Activated CD4-positive, alpha-beta memory T cell treated with anti-CD3 and anti-CD28 coated beads, Interleukin-2, amount 10 ng/mL, durations not matched to agents 7 days and 5 days (primary cell): ENCODE results near the gene POTEM. TPM values are rescaled to one million over a fixed set of nuclear protein-coding genes. Genes with fewer than 3 reads are reported as not detected.
"Not testable (repeated sequence)": the region's sequence is repeated elsewhere in the genome, so short reads cannot be mapped to it uniquely, and the experiment has no call there.

Experiments
- CTCF ChIA-PET: fragments of 350-600 bp; sonication (Branson Sonifier 250); formaldehyde crosslinking; loops from one replicate; lab custom pipeline; 2021; ENCODE audit warnings: antibody characterized with exemption, inconsistent platforms; lab: Charles Lee
- POLR2A ChIA-PET: fragments of 350-600 bp; sonication (Branson Sonifier 250); formaldehyde crosslinking; loops from one replicate; lab custom pipeline; 2021; ENCODE audit warnings: antibody characterized with exemption; lab: Charles Lee
- DNase-seq: peaks from one replicate; pipeline ENCODE4 v3.0.0-alpha.2; 2020
- H3K27ac Mint-ChIP-seq: one replicate; pipeline ENCODE4 v1.8.0; 2021; ENCODE audit warnings: mild to moderate bottlenecking, mixed read lengths
- H3K27me3 Mint-ChIP-seq: one replicate; pipeline ENCODE4 v1.8.0; 2021; ENCODE audit warnings: mixed read lengths
- H3K36me3 Mint-ChIP-seq: one replicate; pipeline ENCODE4 v1.8.0; 2021; ENCODE audit warnings: low read depth, mixed read lengths
- H3K4me1 Mint-ChIP-seq: one replicate; pipeline ENCODE4 v1.8.0; 2021; ENCODE audit warnings: mixed read lengths
- H3K4me3 Mint-ChIP-seq: one replicate; pipeline ENCODE4 v1.8.0; 2021; ENCODE audit warnings: mild to moderate bottlenecking, mixed read lengths
- H3K9me3 Mint-ChIP-seq: one replicate; pipeline ENCODE4 v1.8.0; 2021; ENCODE audit warnings: mixed read lengths
- total RNA-seq, 2 experiments: library from RNA; stranded (reverse); gene quantifications; one replicate each; pipeline ENCODE4 v1.2.3, GENCODE V29; 2021

The POTEM gene
- total RNA-seq, 2 experiments from 2014 or later, result not detected

DNA sequence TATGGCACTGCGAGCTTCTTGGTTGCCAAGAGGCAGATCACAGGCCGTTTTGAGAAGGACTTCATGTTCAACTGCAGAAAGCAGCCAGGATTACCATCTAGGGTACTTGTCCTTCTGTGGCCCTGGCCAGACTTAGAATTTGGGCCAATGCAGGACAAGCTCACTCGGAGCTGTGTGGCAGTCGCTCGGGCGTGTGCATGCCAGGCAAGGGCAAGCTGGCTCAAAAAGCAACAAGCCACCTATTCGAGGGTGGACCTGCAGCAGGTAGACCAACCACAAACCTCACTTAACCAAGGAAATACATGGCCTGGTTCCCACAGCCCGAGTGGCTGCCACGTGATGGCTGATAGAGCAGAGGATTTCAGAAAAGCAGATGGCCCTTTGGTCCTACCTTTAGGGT is 39.3 kb downstream of the POTEM start:
- POLR2A ChIA-PET, CTCF ChIA-PET, H3K27me3 Mint-ChIP-seq, H3K9me3 Mint-ChIP-seq, H3K36me3 Mint-ChIP-seq, DNase-seq, H3K27ac Mint-ChIP-seq, H3K4me3 Mint-ChIP-seq, H3K4me1 Mint-ChIP-seq: not testable (repeated sequence)

DNA sequence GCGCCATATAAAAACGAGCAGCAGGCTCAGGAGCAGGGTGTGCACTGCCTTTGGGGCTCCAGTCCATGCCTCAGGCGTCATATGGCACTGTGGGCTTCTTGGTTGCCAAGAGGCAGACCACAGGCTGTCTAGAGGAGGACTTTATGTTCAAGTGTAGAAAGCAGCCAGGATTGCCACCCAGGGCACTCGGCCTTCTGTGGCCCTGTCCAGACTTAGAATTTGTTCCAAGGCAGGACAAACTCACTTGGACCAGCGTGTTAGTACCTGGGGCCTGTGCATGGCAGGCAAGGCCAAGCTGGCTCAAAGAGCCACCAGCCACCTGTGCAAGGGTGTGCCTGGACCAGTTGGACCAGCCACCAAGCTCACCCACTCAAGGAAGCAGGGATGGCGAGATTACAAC is 40.4 kb downstream of the POTEM start:
- H3K4me3 Mint-ChIP-seq, H3K36me3 Mint-ChIP-seq, H3K4me1 Mint-ChIP-seq, H3K9me3 Mint-ChIP-seq, DNase-seq, CTCF ChIA-PET, H3K27ac Mint-ChIP-seq, POLR2A ChIA-PET, H3K27me3 Mint-ChIP-seq: not testable (repeated sequence)

DNA sequence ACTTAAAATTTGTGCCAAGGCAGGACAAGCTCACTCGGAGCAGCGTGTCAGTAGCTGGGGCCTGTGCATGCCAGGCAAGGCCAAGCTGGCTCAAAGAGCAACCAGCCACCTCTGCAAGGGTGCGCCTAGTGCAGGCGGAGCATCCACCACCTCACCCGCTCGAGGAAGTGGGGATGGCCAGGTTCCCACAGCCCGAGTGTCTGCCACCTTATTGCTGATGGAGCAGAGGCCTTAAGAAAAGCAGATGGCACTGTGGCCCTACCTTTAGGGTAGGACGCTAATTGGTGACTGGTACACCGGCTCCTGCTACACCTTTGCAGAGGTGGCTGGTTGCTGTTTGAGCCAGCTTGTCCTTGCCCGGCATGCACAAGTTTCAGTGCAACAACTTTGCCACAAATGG is 43.8 kb downstream of the POTEM start:
- H3K27ac Mint-ChIP-seq, H3K9me3 Mint-ChIP-seq, H3K27me3 Mint-ChIP-seq, H3K4me1 Mint-ChIP-seq, H3K4me3 Mint-ChIP-seq, CTCF ChIA-PET, DNase-seq, H3K36me3 Mint-ChIP-seq, POLR2A ChIA-PET: not testable (repeated sequence)

DNA sequence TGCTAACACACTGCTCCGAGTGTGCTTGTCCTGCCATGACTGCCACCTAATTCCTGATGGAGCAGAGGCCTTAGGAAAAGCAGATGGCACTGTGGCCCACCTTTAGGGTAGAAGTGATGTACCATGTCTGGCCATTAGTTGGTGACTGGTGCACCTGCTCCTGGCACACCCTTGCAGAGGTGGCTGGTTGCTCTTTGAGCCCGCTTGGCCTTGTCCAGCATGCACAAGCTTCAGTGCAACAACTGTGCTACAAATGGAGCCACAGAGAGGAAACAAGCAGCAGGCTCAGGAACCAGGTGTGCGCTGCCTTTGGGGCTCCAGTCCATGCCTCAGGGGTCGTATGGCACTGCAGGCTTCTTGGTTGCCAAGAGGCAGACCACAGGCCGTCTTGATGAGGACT is 44.5 kb downstream of the POTEM start:
- H3K27ac Mint-ChIP-seq, DNase-seq, H3K4me1 Mint-ChIP-seq, H3K36me3 Mint-ChIP-seq, CTCF ChIA-PET, POLR2A ChIA-PET, H3K27me3 Mint-ChIP-seq, H3K9me3 Mint-ChIP-seq, H3K4me3 Mint-ChIP-seq: not testable (repeated sequence)

DNA sequence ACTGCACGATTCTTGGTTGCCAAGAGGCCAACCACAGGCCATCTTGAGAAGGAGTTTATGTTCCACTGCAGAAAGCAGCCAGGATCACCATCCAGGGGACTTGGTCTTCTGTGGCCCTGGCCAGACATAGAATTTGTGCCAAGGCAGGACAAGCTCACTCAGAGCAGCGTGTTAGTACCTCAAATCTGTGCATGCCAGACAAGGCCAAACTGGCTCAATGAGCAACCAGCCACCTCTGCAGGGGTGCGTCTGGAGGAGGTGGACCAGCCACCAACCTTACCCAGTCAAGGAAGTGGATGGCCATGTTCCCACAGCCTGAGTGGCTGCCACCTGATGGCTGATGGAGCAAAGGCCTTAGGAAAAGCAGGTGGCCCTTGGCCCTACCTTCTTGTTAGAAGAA is 48.0 kb downstream of the POTEM start:
- CTCF ChIA-PET, H3K36me3 Mint-ChIP-seq, H3K4me3 Mint-ChIP-seq, H3K9me3 Mint-ChIP-seq, POLR2A ChIA-PET, H3K27ac Mint-ChIP-seq, H3K27me3 Mint-ChIP-seq, H3K4me1 Mint-ChIP-seq, DNase-seq: not testable (repeated sequence)

DNA sequence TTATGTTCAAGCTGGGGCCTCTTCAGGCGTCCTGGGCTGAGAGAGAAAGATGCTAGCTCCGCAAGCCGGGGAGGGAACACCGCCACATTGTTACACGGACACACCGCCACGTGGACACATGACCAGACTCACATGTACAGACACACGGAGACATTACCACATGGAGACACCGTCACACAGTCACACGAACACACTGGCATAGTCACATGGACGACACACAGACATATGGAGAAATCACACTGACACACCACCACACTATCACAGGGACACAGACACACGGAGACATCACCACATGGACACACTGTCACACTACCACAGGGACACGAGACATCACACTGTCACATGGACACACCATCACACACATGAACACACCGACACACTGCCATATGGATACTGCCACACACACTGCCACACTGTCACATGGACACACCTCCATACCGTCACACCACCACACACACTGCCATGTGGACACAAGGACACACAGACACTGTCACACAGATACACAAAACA is 57.9 kb downstream of the POTEM start:
- H3K4me3 Mint-ChIP-seq, H3K9me3 Mint-ChIP-seq, H3K27ac Mint-ChIP-seq, H3K36me3 Mint-ChIP-seq, POLR2A ChIA-PET, DNase-seq, H3K4me1 Mint-ChIP-seq, CTCF ChIA-PET, H3K27me3 Mint-ChIP-seq: not testable (repeated sequence)

DNA sequence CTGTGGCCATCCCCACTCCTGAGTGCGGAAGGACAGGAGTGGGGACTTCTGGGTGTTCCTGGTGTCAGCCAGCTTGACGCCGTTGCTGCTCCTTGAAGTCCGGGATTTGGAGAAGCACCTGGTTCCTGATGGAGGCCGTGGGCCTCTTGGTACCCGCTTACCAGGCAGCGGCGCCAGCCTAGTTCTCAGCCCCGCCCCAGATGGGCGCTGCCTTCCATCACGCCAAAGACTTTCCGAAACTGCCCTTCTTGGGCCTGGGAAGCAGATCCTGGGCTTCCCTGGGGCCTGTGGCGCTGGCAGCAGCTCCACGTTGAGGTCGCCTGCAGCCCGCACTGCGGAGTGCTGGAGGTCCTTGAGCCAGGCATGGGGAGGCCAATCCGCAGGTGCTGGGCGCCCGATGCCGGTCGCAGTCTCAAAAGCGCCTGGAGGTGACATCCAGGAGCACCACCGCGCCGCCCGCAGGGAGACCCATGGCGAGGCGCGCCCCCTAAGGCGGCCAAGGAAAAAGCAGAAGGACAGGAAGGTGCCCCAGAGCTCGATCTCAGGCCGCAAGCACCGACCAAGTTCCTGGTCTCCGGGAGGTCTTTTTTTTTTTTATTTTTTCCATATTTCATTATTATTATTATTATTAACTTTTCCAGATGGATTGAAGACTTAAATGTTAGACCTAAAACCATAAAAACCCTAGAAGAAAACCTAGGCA is 59.6 kb downstream of the POTEM start:
- not testable (repeated sequence) for H3K27ac Mint-ChIP-seq, H3K9me3 Mint-ChIP-seq

DNA sequence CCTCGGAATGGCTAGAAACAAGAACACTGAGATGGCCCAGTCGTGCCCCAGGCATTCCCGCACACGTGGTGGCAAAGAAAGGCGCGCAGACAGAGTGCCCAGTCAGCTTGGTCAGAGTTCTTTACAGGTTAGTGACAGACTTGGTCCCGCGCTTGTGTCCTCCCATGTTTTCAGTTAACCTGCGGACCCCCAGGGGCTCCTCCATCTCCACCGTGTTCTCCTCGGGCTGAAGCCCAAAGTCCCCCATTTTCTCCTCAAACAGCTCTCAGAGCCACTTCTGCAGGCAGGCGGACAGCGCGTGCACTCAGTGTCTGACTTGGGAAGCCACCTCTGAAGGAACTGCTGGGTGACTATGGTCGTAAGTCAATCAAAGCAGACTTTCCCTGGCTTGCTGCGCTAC is 60.7 kb downstream of the POTEM start:
- H3K27me3 Mint-ChIP-seq, POLR2A ChIA-PET, DNase-seq, H3K4me1 Mint-ChIP-seq, H3K36me3 Mint-ChIP-seq, H3K27ac Mint-ChIP-seq, CTCF ChIA-PET, H3K9me3 Mint-ChIP-seq, H3K4me3 Mint-ChIP-seq: not testable (repeated sequence)

More for the DNA sequence above, 59.6 kb downstream of the POTEM start:
- DNase-seq, H3K36me3 Mint-ChIP-seq, H3K4me1 Mint-ChIP-seq, POLR2A ChIA-PET, CTCF ChIA-PET, H3K27me3 Mint-ChIP-seq, H3K4me3 Mint-ChIP-seq: not testable (repeated sequence)

DNA sequence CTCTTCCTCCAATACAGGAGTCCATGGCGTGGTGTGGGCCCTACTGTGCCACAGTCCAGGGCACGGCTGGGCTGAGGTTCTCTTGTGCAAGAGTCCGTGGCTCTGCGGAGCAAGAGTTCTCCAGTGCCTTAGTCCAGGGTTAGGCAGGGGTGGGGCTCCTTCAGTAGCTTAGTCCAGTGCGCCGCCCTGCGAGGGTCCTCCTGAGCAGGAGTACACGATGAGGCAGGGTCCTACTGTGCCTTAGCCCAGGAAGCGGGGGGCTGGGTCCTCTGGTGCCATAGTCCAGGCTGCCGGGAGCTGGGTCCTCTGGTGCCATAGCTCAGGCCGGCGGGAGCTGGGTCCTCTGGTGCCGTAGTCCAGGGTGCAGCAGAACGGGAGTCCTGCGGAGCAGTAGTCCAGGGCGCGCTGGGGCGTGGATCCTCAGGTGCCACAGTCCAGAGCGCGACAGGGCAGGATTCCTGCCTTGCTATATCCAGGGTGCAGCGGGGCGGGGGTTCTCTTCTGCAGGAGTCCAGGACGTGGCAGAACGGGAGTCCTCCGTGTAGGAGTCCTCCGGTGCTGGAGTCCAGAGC is 69.7 kb downstream of the POTEM start:
- H3K4me3 Mint-ChIP-seq, DNase-seq, H3K27ac Mint-ChIP-seq, CTCF ChIA-PET, H3K4me1 Mint-ChIP-seq, POLR2A ChIA-PET, H3K36me3 Mint-ChIP-seq, H3K27me3 Mint-ChIP-seq, H3K9me3 Mint-ChIP-seq: not testable (repeated sequence)

DNA sequence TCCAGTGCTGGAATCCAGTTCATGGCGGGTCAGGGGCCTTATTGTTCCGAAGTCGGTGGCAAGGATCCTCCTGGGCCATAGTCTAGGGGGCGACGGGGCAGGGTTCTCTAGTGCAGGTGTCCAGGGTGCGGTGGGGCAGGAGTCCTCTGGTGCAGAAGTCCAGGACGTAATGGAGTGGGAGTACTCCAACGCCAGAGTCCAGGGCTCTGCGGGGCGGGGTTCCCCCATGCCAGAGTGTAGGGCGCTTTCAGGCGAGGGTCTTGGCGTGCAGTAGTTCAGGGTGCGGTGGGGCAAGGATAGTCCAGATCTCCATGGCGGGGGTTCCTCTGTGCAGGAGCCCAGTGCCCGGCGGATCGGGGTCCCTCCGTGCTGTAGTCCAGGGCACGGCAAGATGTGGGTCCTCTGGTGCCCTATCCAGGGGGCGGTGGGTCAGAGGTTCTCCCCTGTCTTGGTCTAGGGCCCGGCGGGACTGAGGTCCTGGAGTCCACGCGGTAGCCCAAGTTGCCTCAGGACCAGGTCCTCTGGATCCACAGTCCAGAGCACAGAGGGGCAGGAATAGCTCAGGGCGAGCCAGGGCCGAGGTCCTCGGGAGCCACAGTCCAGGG is 70.9 kb downstream of the POTEM start:
- H3K4me3 Mint-ChIP-seq, H3K9me3 Mint-ChIP-seq, H3K36me3 Mint-ChIP-seq, DNase-seq, CTCF ChIA-PET, POLR2A ChIA-PET, H3K27me3 Mint-ChIP-seq, H3K27ac Mint-ChIP-seq, H3K4me1 Mint-ChIP-seq: not testable (repeated sequence)

DNA sequence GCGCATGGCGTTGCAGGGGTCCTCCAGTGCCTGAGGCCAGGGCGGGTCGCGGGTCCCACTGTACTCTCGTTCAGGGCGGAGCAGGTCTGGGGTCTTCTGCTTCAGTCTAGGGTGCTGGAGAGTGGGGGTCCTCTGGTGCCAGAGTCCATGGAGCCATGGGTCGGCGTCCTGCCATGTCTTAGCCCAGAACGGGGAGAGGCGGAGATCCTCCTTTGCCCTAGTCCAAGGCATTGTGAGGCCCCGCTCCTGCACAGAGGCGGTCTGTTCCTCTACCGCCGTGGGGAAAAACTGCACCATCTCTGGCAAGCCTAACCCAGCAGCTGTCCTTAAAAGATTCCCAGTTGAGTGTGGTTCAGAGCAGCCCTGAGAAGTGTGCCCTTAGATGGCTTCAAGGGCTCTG is 71.6 kb downstream of the POTEM start:
- H3K27ac Mint-ChIP-seq, CTCF ChIA-PET, H3K27me3 Mint-ChIP-seq, H3K4me1 Mint-ChIP-seq, H3K4me3 Mint-ChIP-seq, H3K9me3 Mint-ChIP-seq, POLR2A ChIA-PET, DNase-seq, H3K36me3 Mint-ChIP-seq: not testable (repeated sequence)

DNA sequence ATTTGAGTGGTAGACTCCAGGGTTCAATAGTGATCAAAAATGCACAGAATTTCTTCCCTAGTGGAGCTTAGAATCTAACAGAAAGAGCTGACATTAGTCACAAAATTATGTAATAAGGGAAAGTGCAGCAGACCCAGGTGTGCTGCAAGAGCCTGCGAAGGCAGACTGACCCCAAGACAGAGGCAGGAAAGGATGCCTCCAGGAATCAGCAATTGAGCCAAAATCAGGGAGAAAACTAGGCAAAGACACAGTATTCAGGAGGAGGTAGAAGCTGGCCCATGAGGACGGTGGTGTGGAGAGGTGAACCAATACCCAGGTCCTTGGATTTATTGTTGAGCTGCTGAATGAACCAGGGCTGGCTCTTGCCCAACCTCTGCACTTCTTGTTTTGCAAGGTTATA is 76.2 kb downstream of the POTEM start:
- H3K9me3 Mint-ChIP-seq, POLR2A ChIA-PET, DNase-seq, H3K4me1 Mint-ChIP-seq, H3K27me3 Mint-ChIP-seq, H3K4me3 Mint-ChIP-seq, CTCF ChIA-PET, H3K27ac Mint-ChIP-seq, H3K36me3 Mint-ChIP-seq: not testable (repeated sequence)
